ENCODE measurements around the gene MKNK1. TPM values are rescaled to one million over a fixed set of nuclear protein-coding genes. Genes with fewer than 3 reads are reported as not detected.

MKNK1 gene
- total RNA-seq, 1 donor from 2014 or later: 16.8 TPM

GRCh38 chr1:46538147-46538546 lies 65.9 kb downstream of the MKNK1 start:
- Histone ChIP-seq H3K4me3 (ENCODE audit: low read depth, low read length) (no peak overlapping the region), H3K27me3 (ENCODE audit: control insufficient read depth, insufficient read depth, low read length) (peaks cover 5% of the 10 kb centered on the region), H3K36me3 (ENCODE audit: control insufficient read depth, insufficient read depth, low read length) (no peaks in the 10 kb centered on the region)
- FAIRE-seq: no peak
- no peak for TF ChIP-seq CTCF (IDR thresholded peaks at IDR 0.05; ENCODE audit: insufficient read depth, low read length, severe bottlenecking)
- DNase-seq (ENCODE audit: low read depth): no peak

DNA sequence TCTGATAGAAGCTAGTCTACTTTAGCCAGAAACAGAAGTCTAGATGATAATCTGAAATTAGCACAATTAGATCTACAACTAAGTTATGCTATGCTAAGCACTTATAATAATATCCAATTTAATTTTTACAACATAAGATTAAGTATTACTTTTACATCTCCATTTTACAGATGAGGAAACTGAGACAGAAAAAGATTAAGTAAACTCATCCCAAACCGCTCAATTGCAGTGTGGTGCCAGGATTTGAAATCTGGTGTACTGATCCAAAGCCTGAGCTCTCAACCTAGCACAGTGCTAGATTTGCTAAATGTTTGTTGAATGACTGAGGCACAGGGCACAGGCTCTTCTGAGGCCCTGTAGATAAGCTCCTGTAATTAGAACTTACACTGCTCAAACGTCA lies 66.4 kb downstream of the MKNK1 start:
- FAIRE-seq: no peak
- H3K36me3 ChIP-seq (ENCODE audit: control insufficient read depth, insufficient read depth, low read length): no peaks in the 10 kb centered on the region
- H3K4me3 ChIP-seq (ENCODE audit: low read depth, low read length): no peak overlapping the region
- TF ChIP-seq CTCF (IDR thresholded peaks at IDR 0.05; ENCODE audit: insufficient read depth, low read length, severe bottlenecking): no peak
- DNase-seq (ENCODE audit: low read depth): no peak
- peaks cover 2% of the 10 kb centered on the region for H3K27me3 ChIP-seq (ENCODE audit: control insufficient read depth, insufficient read depth, low read length)

DNA sequence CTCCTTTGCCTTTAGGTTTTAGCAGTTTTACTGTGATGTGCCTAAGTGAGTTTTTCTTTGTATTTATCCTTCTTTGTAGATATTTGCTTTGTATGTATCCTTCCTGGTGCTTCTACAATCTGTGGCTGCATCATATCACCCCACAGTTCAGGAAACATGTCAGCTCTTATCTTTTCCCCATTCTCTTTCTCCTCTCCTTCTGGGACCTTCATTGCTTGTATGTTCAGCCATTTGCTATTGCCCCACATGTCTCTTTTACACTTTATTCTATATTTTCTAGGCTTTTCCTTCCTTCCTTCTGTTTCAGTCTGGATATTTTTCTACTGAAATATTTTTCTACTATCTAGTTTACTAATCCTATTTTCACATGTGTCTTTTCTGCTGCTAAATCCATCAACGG lies 67.5 kb downstream of the MKNK1 start:
- DNase-seq (ENCODE audit: low read depth) (no peak), FAIRE-seq (no peak)
- Histone ChIP-seq H3K27me3 (ENCODE audit: control insufficient read depth, insufficient read depth, low read length) (peaks cover 1% of the 10 kb centered on the region), H3K36me3 (ENCODE audit: control insufficient read depth, insufficient read depth, low read length) (no peaks in the 10 kb centered on the region), H3K4me3 (ENCODE audit: low read depth, low read length) (no peak overlapping the region)
- TF ChIP-seq CTCF (IDR thresholded peaks at IDR 0.05; ENCODE audit: insufficient read depth, low read length, severe bottlenecking): no peak

DNA sequence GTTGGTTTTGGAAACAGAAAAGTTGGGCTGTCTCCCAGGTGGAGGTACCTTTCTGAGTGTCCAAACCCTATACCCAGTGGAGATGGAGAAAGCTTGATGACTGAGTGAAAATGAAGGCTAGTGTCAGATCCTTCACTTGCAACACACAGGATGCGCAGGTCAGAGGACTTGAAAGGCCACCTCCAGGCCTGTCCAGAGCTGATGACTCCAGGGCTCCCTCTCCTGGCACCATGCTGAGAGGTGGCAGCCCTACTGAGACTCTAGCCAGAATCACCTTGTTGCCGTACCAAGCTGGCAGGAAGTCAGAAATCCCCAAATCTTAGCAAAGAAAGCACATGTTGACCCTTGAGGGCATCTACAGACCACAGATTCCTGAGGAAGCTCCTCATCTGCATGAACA lies 69.0 kb downstream of the MKNK1 start:
- Histone ChIP-seq H3K4me3 (ENCODE audit: low read depth, low read length) (no peak overlapping the region), H3K27me3 (ENCODE audit: control insufficient read depth, insufficient read depth, low read length) (peaks cover 1% of the 10 kb centered on the region), H3K36me3 (ENCODE audit: control insufficient read depth, insufficient read depth, low read length) (no peaks in the 10 kb centered on the region)
- DNase-seq (ENCODE audit: low read depth): peak; percentile 47
- FAIRE-seq: peak; percentile 43
- peak; percentile 85 for TF ChIP-seq CTCF (IDR thresholded peaks at IDR 0.05; ENCODE audit: insufficient read depth, low read length, severe bottlenecking)

DNA sequence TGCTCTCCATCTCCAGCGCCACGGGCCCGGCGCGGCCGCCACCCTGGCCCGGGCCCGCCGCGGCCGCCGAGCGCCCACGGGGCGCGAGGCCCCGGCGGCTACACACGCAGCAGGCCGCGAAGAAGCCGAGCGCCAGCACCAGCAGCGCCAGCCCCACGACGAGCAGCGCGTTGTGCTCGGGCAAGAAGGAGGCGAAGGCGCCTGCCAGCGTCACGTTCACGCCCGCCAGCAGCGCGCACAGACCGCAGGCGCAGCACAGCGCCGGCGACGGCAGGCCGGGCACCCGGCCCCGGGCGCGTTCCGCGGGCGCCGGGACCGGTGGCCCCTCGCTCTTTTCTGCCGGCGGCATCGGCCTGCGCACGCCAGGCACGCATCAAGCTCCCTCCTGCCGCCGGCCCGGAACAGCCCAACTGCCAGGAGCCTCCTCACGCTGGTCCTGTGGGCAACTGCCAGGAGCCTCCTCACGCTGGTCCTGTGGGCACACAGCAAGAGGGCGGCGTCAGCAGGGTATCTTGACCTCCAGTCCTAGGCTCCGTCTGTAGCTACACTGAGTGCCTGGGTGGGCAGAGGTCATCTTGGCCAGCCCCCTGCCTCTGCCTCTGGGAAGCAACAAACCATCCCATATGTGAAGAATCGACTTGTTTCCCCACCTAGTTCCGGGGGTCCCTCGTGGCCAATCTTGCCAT lies 70.7 kb downstream of the MKNK1 start:
- Histone ChIP-seq H3K27me3 (ENCODE audit: control insufficient read depth, insufficient read depth, low read length) (peaks cover 1% of the 10 kb centered on the region), H3K36me3 (ENCODE audit: control insufficient read depth, insufficient read depth, low read length) (no peaks in the 10 kb centered on the region), H3K4me3 (ENCODE audit: low read depth, low read length) (peak overlapping the region; percentile 19)
- no peak for TF ChIP-seq CTCF (IDR thresholded peaks at IDR 0.05; ENCODE audit: insufficient read depth, low read length, severe bottlenecking)
- no peak for DNase-seq (ENCODE audit: low read depth)
- no peak for FAIRE-seq
